Measurements from ENCODE around the gene FOSL2.
"Not testable (repeated sequence)": the region's sequence is repeated elsewhere in the genome, so short reads cannot be mapped to it uniquely, and the experiment has no call there.

Gene FOSL2

DNA sequence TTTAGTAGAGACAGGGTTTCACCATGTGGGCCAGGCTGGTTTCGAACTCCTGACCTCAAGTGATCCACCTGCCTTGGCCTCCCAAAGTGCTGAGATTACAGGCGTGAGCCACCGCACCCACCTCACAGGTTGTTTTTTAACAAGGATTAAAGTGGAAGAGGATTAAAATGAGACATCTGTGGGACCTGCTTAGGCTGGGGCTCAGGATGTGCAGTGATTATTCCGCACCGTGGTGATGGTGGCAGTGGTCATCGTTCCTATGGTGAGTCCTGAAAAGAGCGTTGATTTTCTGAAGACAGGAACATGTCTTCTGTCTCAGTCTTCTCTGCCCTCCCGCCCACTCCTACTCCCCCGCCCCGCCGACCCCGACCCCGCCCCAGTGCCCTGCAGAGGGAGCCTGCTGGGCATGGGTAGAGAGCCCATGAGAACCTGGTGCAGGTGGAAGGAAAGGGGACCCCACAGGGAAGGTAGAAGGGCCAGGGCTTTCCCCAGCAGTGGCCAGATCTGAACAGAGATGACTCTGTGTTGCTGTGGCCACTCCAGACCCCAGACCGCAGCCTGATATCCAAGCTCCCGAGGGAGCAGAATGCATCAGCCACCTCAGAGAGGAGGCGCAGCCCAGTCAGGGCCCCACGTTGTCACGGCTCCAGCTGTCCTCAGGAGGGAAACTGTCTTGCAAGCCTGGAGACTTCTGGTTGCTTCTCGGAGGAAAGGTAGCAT lies 34.5 kb upstream of the FOSL2 start:
- no peak for DNase-seq

DNA sequence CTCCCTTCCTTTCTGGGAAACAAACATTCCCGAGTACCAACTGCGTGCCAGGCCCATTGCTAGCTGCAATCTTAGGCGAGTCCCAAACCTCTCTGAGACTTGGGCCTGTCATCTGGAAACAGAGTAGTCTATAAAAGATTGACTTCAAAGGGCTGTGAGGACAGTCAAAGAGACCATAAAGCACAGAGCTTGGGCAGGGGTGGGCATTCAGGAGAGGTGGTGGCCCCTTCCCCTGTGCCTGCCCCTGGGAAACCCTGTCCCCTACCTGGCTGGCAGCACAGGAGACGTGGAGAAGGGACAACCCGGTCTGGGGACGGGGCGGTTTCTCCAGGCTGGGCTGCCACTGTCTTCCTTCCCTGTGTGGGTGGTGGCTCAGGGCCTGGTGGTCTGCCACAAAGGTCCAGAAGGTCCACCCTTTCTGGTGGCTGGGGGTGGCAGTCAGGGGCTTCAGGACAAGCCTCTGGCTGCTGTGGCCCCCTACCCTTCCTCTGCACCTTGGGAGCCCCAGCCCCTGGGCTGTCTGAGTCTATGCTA lies 33.9 kb upstream of the FOSL2 start:
- DNase-seq = no peak

DNA sequence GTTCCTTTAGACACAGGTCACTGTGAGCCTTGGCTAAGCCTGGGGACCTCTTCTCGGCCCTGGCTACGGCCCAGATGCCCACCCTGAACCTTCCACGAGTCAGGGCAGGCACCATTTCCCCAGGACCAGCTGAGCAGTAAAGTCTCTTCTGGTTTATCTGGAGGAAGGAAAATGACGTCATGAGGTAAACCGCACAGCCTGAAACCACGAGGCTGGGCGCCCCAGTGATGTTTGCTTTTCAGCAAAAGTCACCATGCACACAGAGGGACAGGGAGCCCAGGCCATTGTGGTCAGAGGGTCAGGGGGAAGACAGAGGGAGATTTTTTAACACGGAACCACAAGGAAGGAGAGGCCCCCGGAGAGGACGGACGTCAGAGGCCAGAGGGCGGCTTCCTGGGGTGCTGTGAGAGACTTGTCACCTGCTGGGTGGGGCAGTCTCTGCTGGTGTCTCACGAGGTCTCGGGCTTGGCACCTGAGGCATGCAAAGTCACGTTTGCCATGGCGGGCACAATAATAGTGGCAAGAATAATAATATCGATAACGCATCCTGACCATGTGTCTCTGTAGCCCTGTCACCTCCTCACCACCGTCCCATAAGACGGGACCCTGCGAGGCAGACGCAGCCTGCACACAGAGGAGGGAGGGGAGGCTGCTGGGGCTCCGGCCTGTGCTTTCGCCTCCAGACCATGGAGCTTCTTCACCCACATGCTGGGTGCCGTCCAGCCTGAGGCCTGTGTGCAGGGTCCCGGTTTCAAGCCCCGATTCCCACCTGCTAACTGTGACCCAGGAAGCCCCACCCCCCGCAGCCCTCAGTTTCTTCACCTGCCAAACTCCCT lies 33.2 kb upstream of the FOSL2 start:
- DNase-seq = peak; percentile 68 to 73

DNA sequence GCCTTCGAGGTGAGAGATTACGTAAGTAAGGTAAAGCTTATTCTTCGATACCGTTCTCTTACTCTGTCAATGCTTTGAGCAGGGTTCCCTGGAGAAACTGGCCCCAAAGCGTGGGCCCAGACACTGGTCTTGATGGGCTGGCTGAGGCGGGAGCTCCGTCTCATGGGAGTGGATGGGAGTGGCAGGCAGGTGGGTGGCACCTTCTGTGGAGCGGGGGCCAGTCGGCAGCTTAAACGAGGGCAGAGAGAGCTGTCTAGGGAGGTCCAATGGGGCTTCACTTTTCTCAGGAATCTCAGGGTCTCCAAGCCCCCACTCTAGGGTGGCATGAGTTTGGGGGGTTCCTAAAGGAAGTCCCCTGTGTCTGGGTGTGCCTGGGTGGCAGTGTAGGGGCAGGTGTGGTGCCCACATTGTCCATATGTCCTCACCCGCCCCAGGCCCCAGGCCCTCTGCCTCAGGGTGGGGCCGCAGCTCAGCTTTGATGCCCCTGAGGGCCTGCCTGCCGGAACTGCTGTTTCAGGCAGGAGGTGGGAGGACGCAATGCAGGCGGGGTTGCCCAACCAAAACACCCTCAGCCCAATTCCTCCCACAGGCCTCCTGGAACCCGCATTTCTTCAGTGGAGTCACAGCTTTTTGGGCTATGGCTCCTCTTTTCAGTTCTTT lies 32.5 kb upstream of the FOSL2 start:
- no peak for DNase-seq

DNA sequence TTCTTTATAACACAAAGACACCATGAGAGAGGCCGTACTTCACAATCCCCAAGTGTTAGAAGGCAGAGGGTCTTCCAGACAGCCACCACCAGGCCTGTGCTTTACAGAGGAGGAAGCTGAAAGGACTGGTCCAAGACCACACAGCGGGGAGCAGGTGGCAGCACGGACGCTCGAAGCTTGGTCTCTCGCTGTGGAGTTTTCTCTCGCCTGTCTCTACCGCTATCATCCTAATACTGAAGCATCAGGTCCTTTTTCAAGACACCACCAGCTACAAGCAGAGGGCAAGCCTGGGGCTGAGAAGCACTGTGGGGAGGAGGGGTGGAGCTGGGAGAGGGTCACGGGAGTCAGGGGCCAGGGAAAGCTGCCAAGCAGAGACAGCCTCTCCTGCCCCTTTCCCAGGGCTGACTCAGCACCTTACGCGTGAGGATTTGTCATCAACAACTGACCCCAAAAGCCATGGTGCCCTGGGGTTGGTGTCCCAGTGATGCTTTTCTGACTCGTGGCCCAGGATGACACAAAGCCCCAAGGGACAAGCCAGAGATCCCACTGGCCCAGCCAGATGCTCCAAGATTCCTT lies 31.9 kb upstream of the FOSL2 start:
- DNase-seq = no peak

DNA sequence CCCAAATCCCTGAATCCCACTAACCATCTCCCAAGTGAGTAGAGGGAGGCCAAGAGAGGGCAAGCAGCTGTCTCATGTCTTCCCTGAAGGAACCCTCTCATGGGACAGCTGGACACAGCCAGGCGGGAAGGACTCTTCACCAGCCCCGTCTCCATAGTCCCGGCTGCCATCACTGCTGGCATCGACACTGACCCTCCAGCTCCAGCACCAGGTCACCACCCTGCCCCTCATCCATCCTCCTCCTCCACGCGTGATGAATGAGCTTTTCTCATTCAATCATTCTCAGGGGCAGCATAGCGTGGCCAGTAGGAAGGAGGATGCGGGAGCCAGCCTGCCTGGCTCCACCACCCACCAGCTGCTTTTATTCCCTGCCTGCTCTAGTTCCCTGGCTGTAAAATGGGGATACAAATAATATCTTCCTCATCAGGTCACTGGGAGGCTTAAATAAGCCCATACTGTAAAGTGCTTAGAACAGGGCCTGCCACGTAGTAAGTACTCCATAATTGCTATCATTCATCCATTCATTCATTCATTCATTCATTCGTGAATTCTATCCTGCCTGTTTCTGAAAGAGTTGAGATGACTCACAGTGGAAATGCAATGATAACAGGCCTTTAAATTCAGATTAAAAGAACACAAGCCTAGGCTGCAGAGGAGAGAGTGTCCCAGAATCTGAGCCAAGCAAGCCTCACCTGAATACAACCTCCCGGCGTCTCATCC lies 30.5 kb upstream of the FOSL2 start:
- no peak for DNase-seq

DNA sequence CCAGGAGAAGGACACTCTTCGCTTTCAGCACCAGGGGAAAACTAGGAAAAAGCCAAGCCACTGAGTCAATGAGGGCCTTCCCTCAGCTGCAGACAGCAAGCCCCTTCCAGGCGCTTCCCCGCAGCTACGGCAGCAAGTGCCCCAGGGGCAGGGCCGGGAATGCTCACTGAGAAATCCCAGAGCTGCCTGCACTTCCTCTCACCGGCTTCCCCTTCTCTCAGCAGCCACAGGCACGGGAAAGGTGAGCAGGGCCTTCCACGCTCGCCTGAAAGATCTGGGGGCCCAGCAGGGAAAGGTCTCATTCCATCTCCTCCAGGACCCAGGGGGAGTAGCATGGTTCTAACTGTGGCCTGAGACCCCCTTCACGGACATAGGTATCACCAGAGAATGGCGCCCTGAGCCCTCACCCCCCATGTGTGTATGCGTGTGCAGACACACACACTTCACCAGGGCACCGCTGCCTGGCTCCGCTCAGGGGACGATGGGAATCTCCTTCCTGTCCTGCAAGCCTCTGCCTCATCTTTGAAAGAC lies 29.6 kb upstream of the FOSL2 start:
- no peak for DNase-seq

DNA sequence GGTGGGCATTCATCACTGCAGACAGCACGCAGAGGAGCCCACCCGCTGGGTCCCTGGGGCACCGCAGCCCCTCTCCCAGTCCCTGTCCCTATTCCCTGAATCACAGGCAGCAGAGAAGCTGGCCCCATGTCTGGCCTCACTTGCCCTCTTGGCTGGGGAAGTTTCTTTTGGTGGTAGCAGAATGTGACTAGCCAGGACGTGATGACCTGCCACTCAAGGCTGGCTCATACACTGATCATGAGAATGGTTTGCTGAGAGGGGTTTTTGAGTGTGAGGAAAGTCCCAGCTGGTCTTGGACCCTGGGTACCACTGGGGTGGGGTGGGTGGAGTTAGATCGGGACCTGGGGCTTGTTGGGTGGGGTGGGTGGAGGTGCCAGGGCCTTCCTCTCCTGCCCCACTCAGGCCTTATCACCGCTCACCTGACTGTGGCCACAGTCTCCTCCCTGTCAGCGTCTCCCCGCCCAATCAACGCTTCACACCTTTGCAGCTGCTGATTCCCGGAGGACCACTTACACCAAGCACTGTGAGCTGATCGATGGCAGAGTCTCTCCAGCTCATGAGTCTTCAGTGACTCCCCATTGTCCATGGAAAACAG lies 28.9 kb upstream of the FOSL2 start:
- no peak for DNase-seq

DNA sequence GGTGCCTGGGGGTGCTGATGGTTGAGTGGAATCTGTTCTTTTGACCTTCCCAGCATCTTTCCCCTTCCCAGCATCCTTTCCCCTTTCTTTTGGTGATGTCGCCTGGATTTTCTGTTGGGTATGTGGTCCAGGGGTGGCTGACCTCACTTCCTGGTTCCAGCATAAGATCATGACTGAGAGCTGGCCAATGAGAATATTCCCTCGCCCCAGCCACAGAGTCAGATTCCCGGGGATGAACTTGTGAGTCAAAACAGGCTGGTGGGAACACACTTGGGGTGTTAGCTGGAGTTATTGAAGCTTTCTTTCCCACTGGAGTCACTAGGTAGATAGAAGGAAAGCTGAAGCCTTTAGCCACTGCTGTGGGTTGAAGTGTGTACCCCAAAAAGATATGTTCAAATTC lies 28.0 kb upstream of the FOSL2 start:
- no peak for DNase-seq

DNA sequence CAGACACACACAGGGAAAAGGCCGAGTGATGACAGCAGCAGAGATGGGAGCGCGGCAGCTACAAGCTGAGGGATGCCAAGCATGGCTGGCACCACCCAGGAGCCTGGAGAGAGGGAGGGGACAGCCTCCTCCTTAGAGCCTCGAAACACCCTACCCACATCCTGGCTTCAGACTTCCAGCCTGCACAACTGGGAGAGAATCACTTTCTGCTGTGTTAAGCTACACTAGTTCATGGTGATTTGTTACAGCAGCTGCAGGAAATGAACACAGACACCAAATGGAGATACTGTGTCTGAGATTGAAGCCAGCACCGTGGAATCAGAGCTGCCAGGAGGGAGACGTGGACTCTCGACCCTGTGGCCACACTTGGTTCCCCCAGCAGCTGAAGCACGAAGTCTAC lies 27.5 kb upstream of the FOSL2 start:
- no peak for DNase-seq

DNA sequence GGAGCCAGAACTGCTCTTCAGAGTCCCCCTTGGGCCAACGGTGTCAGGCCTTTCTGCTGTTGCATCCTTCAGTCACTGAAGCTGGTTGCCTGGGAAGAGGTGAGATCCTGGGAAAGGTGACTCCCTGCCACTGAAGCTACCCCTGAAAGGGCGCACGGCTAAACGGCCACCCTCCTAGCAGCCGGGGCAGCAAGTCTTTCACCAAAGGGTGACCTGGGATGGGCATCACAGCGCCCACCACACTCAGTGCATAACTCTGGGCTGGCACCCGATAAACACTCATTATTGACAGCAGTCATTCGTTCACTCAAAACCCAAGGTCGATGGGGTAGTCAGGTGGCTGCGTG lies 26.5 kb upstream of the FOSL2 start:
- no peak for DNase-seq

DNA sequence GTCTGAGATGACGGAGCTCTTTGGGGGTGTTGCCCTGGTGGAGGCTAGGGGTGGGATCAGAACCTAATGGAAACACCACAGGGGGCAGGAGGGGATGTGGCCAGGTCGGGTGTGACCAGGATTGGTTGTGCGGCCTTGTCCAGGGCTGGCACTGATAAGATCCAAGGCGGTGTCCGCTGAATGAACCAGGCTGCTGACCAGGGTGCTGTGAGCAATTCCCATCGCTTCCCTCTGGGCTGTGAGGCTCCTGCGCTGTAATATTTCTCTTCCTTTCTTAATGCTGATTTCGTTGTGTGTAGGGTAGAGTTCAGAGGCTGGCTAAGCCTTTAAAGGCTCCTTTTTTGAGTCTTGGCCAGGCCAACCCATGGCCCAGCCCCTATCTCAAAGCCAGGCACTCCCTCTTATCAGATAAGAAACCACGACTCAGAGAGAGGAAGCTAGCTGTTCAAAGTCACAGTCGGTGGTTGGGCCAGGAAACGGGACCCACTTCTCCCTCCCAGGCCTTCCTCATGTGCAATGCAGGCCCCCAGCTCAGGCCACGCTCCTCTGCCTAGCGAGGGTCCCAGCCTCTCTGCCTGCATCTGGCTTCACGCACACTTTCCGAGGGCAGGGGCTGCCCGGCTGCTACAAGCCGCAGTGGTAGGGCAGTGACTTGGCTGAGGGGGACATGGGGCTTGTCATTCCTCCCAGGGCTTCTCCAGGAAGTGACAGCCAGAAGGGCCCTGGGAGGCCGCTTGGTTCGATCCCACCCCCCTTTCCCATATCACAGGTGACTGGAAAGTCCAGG lies 26.0 kb upstream of the FOSL2 start:
- no peak for DNase-seq

DNA sequence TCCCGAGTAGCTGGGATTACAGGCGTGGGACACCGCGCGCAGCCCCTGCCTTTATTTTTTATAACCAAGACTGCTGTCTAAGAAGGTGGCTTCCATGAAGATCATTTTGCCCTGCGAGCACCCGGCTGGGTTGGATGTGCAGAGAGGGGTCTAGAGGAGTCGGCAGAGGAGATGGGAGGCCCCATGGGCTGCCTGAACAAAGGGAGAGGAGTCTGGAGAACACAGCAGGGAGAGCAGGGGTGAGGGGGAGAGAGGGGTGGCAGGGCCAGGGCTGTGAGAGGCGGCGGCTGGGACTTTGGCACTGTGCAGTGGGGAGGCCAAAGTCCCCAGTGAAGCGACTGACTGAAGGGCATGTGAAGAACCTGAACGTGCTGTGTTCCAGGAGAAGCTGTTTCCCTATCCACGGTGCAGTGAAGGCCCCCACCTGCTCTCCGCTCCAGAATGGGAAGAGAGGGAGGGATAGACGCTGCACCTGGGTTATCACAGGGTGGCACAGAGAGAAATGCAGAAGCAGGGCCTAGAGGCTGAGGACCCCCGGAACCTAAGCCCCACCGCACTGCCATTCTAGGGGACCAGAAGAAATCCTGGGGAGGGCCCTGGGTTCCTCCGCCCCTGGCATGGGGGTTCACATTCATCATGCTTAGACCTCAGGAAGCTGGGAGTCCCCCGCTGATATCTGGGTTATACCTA lies 24.8 kb upstream of the FOSL2 start:
- DNase-seq = no peak

DNA sequence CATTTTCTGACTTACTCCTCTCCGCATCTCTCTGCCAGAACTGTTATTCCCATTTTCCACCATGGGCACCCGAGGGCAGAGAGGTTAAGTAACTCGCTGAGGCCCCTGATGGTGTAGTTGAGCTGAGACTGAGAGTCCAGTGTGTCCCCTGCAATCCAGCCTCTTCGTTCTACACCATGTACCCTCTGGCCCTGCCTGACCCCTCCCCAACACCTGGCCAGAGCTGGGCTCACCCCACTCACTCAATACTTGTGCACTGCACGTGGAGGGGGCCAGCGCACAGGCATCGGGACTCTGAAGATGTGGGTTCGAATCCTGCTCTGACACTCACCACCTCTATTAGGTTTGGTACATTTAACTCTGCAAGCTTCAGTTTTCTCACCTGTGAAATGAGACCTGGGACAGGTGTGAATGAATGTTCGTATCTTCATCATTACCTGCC lies 24.3 kb upstream of the FOSL2 start:
- DNase-seq = no peak

DNA sequence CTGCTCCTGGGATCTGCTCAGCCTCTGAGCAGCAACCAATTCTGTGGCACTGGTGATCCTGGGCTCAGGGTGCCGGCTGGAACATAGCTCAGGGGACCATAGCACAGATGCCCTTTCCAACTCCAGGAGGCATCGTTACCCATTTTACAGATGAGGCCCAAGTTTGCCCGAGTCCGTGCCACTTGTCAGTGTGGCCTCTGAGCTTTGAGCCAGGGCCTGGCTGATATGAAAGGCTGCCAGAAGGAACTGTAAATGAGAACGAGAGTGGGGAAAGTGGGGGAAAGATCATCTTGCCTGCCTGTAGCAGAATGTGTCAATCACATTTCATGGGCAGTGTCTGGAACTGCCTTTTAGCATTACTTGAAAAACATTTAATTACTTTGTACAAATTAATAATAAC lies 23.3 kb upstream of the FOSL2 start:
- DNase-seq = no peak

DNA sequence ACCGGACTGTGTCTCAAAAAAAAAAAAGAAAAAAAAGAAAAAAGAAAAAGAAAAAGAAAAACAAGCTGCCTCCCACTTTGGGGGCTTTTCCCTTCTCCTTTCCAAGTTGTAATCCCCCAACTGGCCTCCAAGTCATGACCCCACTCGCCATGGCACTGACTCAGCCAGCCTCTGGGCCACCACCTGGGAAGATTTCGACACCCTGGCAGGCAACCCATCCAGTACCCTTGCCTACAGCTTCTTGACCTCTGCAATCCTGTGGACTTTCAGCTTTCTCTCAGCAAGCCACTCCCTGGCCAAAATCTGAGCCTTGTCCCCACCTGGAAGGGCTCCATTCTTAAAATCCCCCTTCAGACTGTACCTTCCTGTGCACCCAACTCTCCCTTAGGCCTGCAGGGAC lies 22.3 kb upstream of the FOSL2 start:
- DNase-seq = no peak

DNA sequence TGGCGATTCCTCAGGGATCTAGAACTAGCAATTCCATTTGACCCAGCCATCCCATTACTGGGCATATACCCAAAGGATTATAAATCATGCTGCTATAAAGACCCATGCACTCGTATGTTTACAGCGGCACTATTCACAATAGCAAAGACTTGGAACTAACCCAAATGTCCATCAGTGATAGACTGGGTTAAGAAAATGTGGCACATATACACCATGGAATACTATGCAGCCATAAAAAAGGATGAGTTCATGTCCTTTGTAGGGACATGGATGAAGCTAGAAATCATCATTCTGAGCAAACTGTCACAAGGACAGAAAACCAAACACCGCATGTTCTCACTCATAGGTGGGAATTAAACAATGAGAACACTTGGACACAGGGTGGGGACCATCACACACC lies 20.9 kb upstream of the FOSL2 start:
- not testable (repeated sequence) for DNase-seq

DNA sequence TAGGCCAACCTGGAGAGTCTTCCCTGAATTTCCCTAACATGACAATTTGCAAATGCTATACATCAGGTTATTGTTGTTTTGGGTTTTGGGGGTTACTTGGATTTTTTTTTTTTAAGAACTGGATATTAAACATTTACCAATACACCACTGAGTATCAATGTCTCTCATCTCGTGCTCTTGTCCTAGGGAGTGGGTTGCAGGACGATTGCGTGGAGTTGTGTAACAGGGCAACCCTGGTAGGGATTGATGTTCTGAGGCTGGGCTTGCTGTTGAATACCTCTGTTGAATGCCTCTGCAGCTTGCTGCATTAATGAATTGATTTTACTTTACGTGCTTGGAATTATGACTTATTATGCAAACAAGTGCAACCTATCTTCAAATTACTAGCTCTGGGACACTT lies 18.8 kb upstream of the FOSL2 start:
- DNase-seq = no peak

DNA sequence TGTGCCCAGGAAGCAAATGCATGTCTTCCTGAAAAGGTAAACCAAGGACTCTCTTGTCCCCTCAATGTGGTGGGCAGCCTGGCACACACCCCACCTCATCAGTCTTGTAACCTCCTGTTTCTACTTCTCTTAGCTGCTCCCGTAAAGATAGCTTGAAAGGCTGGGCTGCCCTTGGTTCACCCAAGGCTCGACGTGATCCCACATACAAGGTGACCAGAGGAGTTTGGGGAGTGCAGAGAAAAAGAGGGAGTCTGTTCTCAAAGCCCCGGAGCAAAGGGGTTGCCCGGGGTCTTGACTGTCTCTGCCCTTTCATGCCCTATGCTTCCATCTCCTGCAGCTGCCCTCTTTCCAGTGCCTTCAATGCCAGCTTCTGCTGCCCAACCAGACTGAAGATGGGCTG lies 18.3 kb upstream of the FOSL2 start:
- DNase-seq = no peak

DNA sequence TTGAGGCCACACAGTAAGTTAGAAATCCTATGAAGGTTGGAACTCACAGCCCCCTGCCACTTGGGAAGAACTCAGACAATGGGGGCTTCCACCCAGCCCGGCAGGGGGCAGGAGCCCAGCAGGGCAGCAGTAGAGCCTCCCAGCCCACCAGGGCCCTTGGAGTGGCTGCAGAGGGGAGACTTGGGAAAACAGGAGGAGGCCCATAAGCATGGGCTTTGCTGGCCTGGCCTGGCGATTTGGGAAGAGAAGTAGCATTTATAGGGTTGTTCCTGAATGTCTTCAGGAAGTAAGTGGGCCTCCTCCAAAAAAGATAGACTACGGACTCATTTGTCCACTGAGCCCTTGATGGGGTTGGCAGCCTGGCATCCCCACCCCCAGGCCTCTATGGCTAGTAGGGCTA lies 17.4 kb upstream of the FOSL2 start:
- no peak for DNase-seq
